Sigmoid colon (tissue), 4 donors: Measurements from ENCODE around the gene BAHD1.

Source experiments
- CTCF ChIP-seq, 4 experiments: fragments of 450-650 bp in 3 of 4; fragments of 200-600 bp in 1 of 4; IDR thresholded peaks; one replicate each; pipeline ENCODE4 v1.5.1; 2016 to 2019; ENCODE audit warnings: antibody characterized with exemption in 4 of 4, mild to moderate bottlenecking in 3 of 4, moderate library complexity in 2 of 4
- EP300 ChIP-seq, 4 donors: sonication (generic); formaldehyde crosslinking; IDR thresholded peaks; one replicate each; pipeline ENCODE4 v1.6.1; 2017; ENCODE audit warnings: antibody characterized with exemption in 4 of 4
- POLR2A ChIP-seq, 2 donors: fragments of 450-650 bp; IDR thresholded peaks; one replicate each; pipeline ENCODE4 v1.6.1; 2016; ENCODE audit warnings: antibody characterized with exemption in 2 of 2, mild to moderate bottlenecking in 2 of 2, moderate library complexity in 2 of 2
- POLR2AphosphoS5 ChIP-seq, 4 donors: sonication (generic); formaldehyde crosslinking; IDR thresholded peaks; one replicate each; pipeline ENCODE4 v1.6.1; 2017; ENCODE audit warnings: antibody characterized with exemption in 4 of 4

GRCh38 chr15:40481341-40482074 lies 40.8 kb downstream of the BAHD1 start:
- no peak for TF ChIP-seq CTCF (IDR thresholded peaks at IDR 0.05)
- TF ChIP-seq EP300 (IDR thresholded peaks at IDR 0.05), result no peak
- TF ChIP-seq POLR2A (IDR thresholded peaks at IDR 0.05), result no peak
- no peak for TF ChIP-seq POLR2AphosphoS5 (IDR thresholded peaks at IDR 0.05)
